DND-41 (cell line): ENCODE results near the gene KCTD18.

Experiments
- ATAC-seq: fragments of 200-7000 bp; cut with Tn5 transposase; 3 replicates; pipeline ENCODE4 v1.9.1; 2021; ENCODE audit warnings: low read depth; ENCODE audit not compliant: insufficient read depth
- DNase-seq: peaks from one replicate; pipeline ENCODE4 v3.0.0-alpha.2; 2020
- H2AFZ ChIP-seq: 2 replicates; pipeline ENCODE4 v1.6.0; 2012; ENCODE audit warnings: low read depth, low read length
- H3K27ac ChIP-seq: 2 replicates; pipeline ENCODE4 v1.5.1; 2012; ENCODE audit warnings: low read length, inconsistent platforms
- H3K27me3 ChIP-seq: fragments of 200-600 bp; sonication (generic); 2 replicates; pipeline ENCODE4 v1.6.0; 2012; ENCODE audit warnings: low read length, mild to moderate bottlenecking, inconsistent platforms; ENCODE audit not compliant: insufficient read depth, poor library complexity
- H3K36me3 ChIP-seq: 2 replicates; pipeline ENCODE4 v1.5.1; 2012; ENCODE audit warnings: low read length, inconsistent platforms; ENCODE audit not compliant: insufficient read depth
- H3K4me1 ChIP-seq: 2 replicates; pipeline ENCODE4 v1.5.1; 2012; ENCODE audit warnings: mild to moderate bottlenecking, low read length; ENCODE audit not compliant: insufficient read depth
- H3K4me2 ChIP-seq: 2 replicates; pipeline ENCODE4 v1.6.0; 2012; ENCODE audit warnings: mild to moderate bottlenecking, moderate library complexity, low read length, inconsistent platforms; ENCODE audit not compliant: insufficient read depth
- H3K4me3 ChIP-seq, 2 experiments: fragments of 200-600 bp in 1 of 2; shearing (Covaris generic) in 1 of 2; 2 replicates each; pipeline ENCODE4 v1.5.1; 2012 to 2016; ENCODE audit warnings: inconsistent platforms in 2 of 2, low read length in 2 of 2, mild to moderate bottlenecking in 2 of 2, low read depth in 1 of 2, moderate library complexity in 1 of 2
- H3K79me2 ChIP-seq: 2 replicates; pipeline ENCODE4 v1.6.0; 2012; ENCODE audit warnings: low read length, inconsistent platforms; ENCODE audit not compliant: insufficient read depth
- H3K9ac ChIP-seq: 2 replicates; pipeline ENCODE4 v1.6.0; 2012; ENCODE audit warnings: low read depth, mild to moderate bottlenecking, inconsistent platforms, low read length, moderate library complexity
- H3K9me3 ChIP-seq: 2 replicates; pipeline ENCODE4 v1.5.1; 2012; ENCODE audit warnings: low read length, moderate library complexity, mild to moderate bottlenecking, inconsistent platforms; ENCODE audit not compliant: insufficient read depth, severe bottlenecking
- H4K20me1 ChIP-seq: 2 replicates; pipeline ENCODE4 v1.6.0; 2012; ENCODE audit warnings: low read length; ENCODE audit not compliant: insufficient read depth
- CTCF ChIP-seq: IDR thresholded peaks from 2 replicates; pipeline ENCODE4 v1.5.1; 2012; ENCODE audit warnings: borderline replicate concordance, low read length, moderate library complexity, mild to moderate bottlenecking; ENCODE audit not compliant: poor library complexity, severe bottlenecking; ENCODE audit errors: extremely low read depth
- EZH2 ChIP-seq: IDR thresholded peaks from 3 replicates; pipeline ENCODE4 v1.6.1; 2012; ENCODE audit warnings: borderline replicate concordance, low read depth, mild to moderate bottlenecking, moderate library complexity, low read length, inconsistent platforms; ENCODE audit not compliant: severe bottlenecking

The KCTD18 gene

GRCh38 chr2:200486529-200486928 is 23.3 kb downstream of the KCTD18 start:
- Histone ChIP-seq H3K9ac (no peak overlapping the region), H3K4me1 (no peaks in the 10 kb centered on the region), H3K79me2 (no peaks in the 10 kb centered on the region), H3K36me3 (peaks cover 20% of the 10 kb centered on the region), H3K4me3 (no peak overlapping the region), H3K4me2 (no peak overlapping the region), H3K9me3 (no peaks in the 10 kb centered on the region), H3K27ac (no peak overlapping the region), H2AFZ (no peak overlapping the region), H4K20me1 (no peaks in the 10 kb centered on the region), H3K27me3 (no peaks in the 10 kb centered on the region)
- DNase-seq, result no peak
- no peak for ATAC-seq
- TF ChIP-seq CTCF, result no peak
- TF ChIP-seq EZH2, result no peak

DNA sequence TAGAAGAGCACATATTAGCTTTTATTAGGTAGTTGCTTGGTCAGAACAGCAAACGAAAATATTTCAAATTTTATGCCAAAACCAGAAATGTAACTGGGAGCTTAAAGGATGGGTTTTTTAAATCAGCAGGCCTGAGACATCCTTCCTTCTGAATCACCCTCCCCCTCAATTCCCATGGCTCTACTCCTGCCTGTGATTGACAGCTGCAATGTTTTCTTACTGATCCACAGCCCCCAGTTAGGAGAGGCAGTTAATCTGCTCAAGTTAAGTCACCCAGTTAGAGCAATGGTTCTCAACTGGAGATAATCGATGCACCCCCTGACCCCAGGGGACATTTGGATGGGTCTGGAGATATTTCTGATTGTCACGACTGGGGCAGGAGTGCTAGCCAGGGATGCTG is 24.9 kb downstream of the KCTD18 start:
- Histone ChIP-seq H3K79me2 (no peaks in the 10 kb centered on the region), H3K36me3 (peaks cover 6% of the 10 kb centered on the region)

GRCh38 chr2:200483729-200484198 is 26.1 kb downstream of the KCTD18 start:
- Histone ChIP-seq H3K79me2 (no peaks in the 10 kb centered on the region), H3K9me3 (no peaks in the 10 kb centered on the region), H2AFZ (no peak overlapping the region), H3K27ac (no peak overlapping the region), H3K27me3 (no peaks in the 10 kb centered on the region), H3K4me3 (no peak overlapping the region), H4K20me1 (no peaks in the 10 kb centered on the region), H3K9ac (no peak overlapping the region), H3K4me2 (no peak overlapping the region), H3K36me3 (no peaks in the 10 kb centered on the region), H3K4me1 (no peaks in the 10 kb centered on the region)
- DNase-seq, result peak; percentile 32
- peak; percentile 63 for ATAC-seq
- TF ChIP-seq EZH2 (no peak), CTCF (peak; percentile 56)

More for the DNA sequence above, 24.9 kb downstream of the KCTD18 start:
- no peak for ATAC-seq
- Histone ChIP-seq H3K27ac (no peak overlapping the region), H3K9me3 (no peaks in the 10 kb centered on the region), H3K9ac (no peak overlapping the region), H3K4me1 (no peaks in the 10 kb centered on the region), H3K4me2 (no peak overlapping the region), H3K27me3 (no peaks in the 10 kb centered on the region), H4K20me1 (no peaks in the 10 kb centered on the region), H3K4me3 (no peak overlapping the region), H2AFZ (no peak overlapping the region)
- DNase-seq, result no peak
- TF ChIP-seq CTCF, result no peak
- no peak for TF ChIP-seq EZH2

DNA sequence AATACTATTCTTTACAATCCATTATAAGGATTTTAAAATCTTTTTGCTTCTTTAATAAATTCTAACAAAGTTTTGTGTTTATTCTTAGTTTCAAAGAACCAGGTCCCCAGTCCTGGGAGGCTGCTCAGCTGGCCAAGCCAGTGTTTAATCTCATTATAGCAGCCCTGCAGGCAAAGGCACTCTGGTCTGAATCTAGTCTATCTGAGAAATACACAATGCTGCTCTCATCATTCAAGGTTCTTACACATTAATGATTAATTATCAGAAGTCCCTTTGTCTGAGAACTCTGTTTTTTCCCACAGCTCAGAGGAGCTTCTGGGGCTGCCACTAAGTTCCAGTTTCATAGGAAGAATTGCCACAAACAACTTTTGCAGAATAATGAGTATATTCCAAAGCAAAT is 27.7 kb downstream of the KCTD18 start:
- H4K20me1 ChIP-seq, result no peaks in the 10 kb centered on the region
- H3K36me3 ChIP-seq, result no peaks in the 10 kb centered on the region
- no peaks in the 10 kb centered on the region for H3K27me3 ChIP-seq
- no peak overlapping the region for H3K4me2 ChIP-seq
- H3K79me2 ChIP-seq, result no peaks in the 10 kb centered on the region
- ATAC-seq (no peak), DNase-seq (no peak)
- H3K9me3 ChIP-seq, result no peaks in the 10 kb centered on the region
- H3K27ac ChIP-seq, result no peak overlapping the region
- no peak for TF ChIP-seq CTCF
- no peak for TF ChIP-seq EZH2
- no peak overlapping the region for H3K9ac ChIP-seq
- H2AFZ ChIP-seq, result no peak overlapping the region
- H3K4me3 ChIP-seq, result no peak overlapping the region
- H3K4me1 ChIP-seq, result no peaks in the 10 kb centered on the region
